ENCODE measurements around the gene KIF19.

- TF ChIP-seq EZH2phosphoT487 (IDR thresholded peaks at IDR 0.05; ENCODE audit: insufficient read depth, low read depth) (no peak), EZH2 (IDR thresholded peaks at IDR 0.05; ENCODE audit: insufficient read depth, poor library complexity, severe bottlenecking) (no peak)
Observed at GRCh38 chr17:74290340-74290739, 35.7 kb upstream of the KIF19 start.

Measured in GM23248 (cell line).